ENCODE measurements around the gene KIAA1328.

The KIAA1328 gene

GRCh38 chr18:37107748-37108522 lies 279.0 kb downstream of the KIAA1328 start:
- H3K36me3 ChIP-seq = no peaks in the 10 kb centered on the region
- H3K9me3 ChIP-seq = no peaks in the 10 kb centered on the region
- no peaks in the 10 kb centered on the region for H3K4me1 ChIP-seq
- no peaks in the 10 kb centered on the region for H3K27me3 ChIP-seq
- no peak for TF ChIP-seq CTCF (IDR thresholded peaks at IDR 0.05; ENCODE audit: low read depth, low read length)
- DNase-seq = no peak
- no peak overlapping the region for H3K4me3 ChIP-seq (ENCODE audit: low read depth, low read length)

GRCh38 chr18:37122877-37123276 lies 293.9 kb downstream of the KIAA1328 start:
- H3K9me3 ChIP-seq = no peaks in the 10 kb centered on the region
- H3K27me3 ChIP-seq = no peaks in the 10 kb centered on the region
- H3K36me3 ChIP-seq = no peaks in the 10 kb centered on the region
- DNase-seq = no peak
- no peaks in the 10 kb centered on the region for H3K4me1 ChIP-seq
- no peak for TF ChIP-seq CTCF (IDR thresholded peaks at IDR 0.05; ENCODE audit: low read depth, low read length)
- no peak overlapping the region for H3K4me3 ChIP-seq (ENCODE audit: low read depth, low read length)

- no peak for TF ChIP-seq CTCF (IDR thresholded peaks at IDR 0.05; ENCODE audit: low read depth, low read length)
- Histone ChIP-seq H3K9me3 (no peaks in the 10 kb centered on the region), H3K4me1 (no peaks in the 10 kb centered on the region), H3K36me3 (no peaks in the 10 kb centered on the region), H3K4me3 (ENCODE audit: low read depth, low read length) (no peak overlapping the region), H3K27me3 (no peaks in the 10 kb centered on the region)
- DNase-seq = no peak
Measured at GRCh38 chr18:37124516-37124915, 295.6 kb downstream of the KIAA1328 start.

GRCh38 chr18:37135177-37135576 lies 306.2 kb downstream of the KIAA1328 start:
- Histone ChIP-seq H3K36me3 (no peaks in the 10 kb centered on the region), H3K27me3 (no peaks in the 10 kb centered on the region), H3K4me3 (ENCODE audit: low read depth, low read length) (no peak overlapping the region), H3K9me3 (no peaks in the 10 kb centered on the region), H3K4me1 (no peaks in the 10 kb centered on the region)
- no peak for DNase-seq
- no peak for TF ChIP-seq CTCF (IDR thresholded peaks at IDR 0.05; ENCODE audit: low read depth, low read length)

GRCh38 chr18:37138456-37138855 lies 309.5 kb downstream of the KIAA1328 start:
- DNase-seq = no peak
- TF ChIP-seq CTCF (IDR thresholded peaks at IDR 0.05; ENCODE audit: low read depth, low read length) = no peak

GRCh38 chr18:37139876-37140275 lies 310.9 kb downstream of the KIAA1328 start:
- Histone ChIP-seq H3K27me3 (no peaks in the 10 kb centered on the region), H3K4me3 (ENCODE audit: low read depth, low read length) (no peak overlapping the region), H3K9me3 (no peaks in the 10 kb centered on the region), H3K36me3 (no peaks in the 10 kb centered on the region), H3K4me1 (no peaks in the 10 kb centered on the region)
- no peak for TF ChIP-seq CTCF (IDR thresholded peaks at IDR 0.05; ENCODE audit: low read depth, low read length)
- no peak for DNase-seq

More at GRCh38 chr18:37138456-37138855, 309.5 kb downstream of the KIAA1328 start:
- H3K9me3 ChIP-seq = no peaks in the 10 kb centered on the region
- no peaks in the 10 kb centered on the region for H3K4me1 ChIP-seq
- H3K36me3 ChIP-seq = no peaks in the 10 kb centered on the region
- H3K27me3 ChIP-seq = no peaks in the 10 kb centered on the region
- H3K4me3 ChIP-seq (ENCODE audit: low read depth, low read length) = no peak overlapping the region

All from BE2C (cell line).